Right cardiac atrium (tissue), 5 donors: Measurements from ENCODE around the gene IL1F10. TPM values are rescaled to one million over a fixed set of nuclear protein-coding genes. Genes with fewer than 3 reads are reported as not detected.

Experiments used
- ATAC-seq, 2 donors: fragments of 200-7000 bp; cut with Tn5 transposase; one replicate each; pipeline versions ENCODE4 v1.8.0 to v1.9.1; 2020; ENCODE audit warnings: moderate library complexity in 2 of 2, mild to moderate bottlenecking in 1 of 2
- DNase-seq, 3 donors: peaks; one replicate each; pipeline ENCODE4 v3.0.0-alpha.2; 2020
- H3K27ac ChIP-seq: one replicate; pipeline ENCODE4 v1.5.1; 2013; ENCODE audit warnings: mild to moderate bottlenecking, low read length, control low read depth, moderate library complexity
- H3K27me3 ChIP-seq: one replicate; pipeline ENCODE4 v1.6.1; 2013; ENCODE audit not compliant: control insufficient read depth, insufficient read depth
- H3K4me1 ChIP-seq: one replicate; pipeline ENCODE4 v1.6.1; 2013; ENCODE audit warnings: low read length; ENCODE audit not compliant: control insufficient read depth, insufficient read depth
- H3K4me3 ChIP-seq: one replicate; pipeline ENCODE4 v1.5.1; 2013; ENCODE audit warnings: low read length, control low read depth
- H3K9me3 ChIP-seq: one replicate; pipeline ENCODE4 v1.6.1; 2013; ENCODE audit warnings: low read length; ENCODE audit not compliant: control insufficient read depth
- WGBS: extraction: QIAGEN DNeasy Blood & Tissue Kit; methylation state at CpG from one replicate; pipeline ENCODE4 v1.1.7; 2013; 5-methylcytosine and 5-hydroxymethylcytosine counted together
- intact Hi-C, 4 donors: fragments of 100-400 bp; cut with DNase I; formaldehyde crosslinking; loops; one replicate each; pipeline versions ENCODE4 v1.11.0 to v1.14.0; 2022 to 2023
- polyA plus RNA-seq: library from polyadenylated mRNA; stranded (reverse); fragments of 200-250 nt; gene quantifications from one replicate; pipeline ENCODE4 v1.2.3, GENCODE V29; 2013
- total RNA-seq, 4 donors: library from RNA; stranded (reverse); fragmentation: NEBNext Ultra II Directional; extraction: Animal tissue kit (Norgen Biotek cat#: 25700); gene quantifications; one replicate each; pipeline ENCODE4 v1.2.1, GENCODE V29; 2021
- donor health status: healthy with polysubstance abuse.
- donor health status: DM: no; HTN: yes; CAD: no.
- donor health status: DM: no; HTN: no; CAD: no.
- donor health status: DM: no; HTN: yes; CAD: no; lungs with severe emphysema.
- donor health status: DM: yes; HTN: yes; CAD: no.

The IL1F10 gene
- total and polyA plus RNA-seq, 5 donors: not detected

DNA sequence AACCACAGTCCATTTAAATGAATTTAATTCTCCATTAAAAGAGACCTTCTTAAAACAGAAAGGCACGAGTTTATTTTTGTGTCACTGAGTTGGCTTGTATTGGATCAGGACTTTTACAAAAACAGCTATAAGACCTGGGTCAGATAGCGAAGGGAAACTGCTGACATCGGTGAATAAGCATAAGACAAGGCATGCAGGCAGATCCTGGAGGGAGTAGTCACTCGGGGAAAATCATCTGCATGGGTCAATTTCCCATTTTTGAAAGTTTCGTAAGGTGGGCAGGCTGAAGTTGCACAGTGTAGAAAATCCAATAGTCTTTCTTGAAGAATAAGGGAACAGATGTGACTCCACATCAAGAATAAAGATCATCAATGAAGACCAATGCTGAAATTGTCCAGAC, 28.1 kb upstream of the IL1F10 start:
- no peak overlapping the region for H3K4me3 ChIP-seq
- H3K9me3 ChIP-seq: no peaks in the 10 kb centered on the region
- no peak overlapping the region for H3K27ac ChIP-seq
- DNase-seq: no peak
- no peaks in the 10 kb centered on the region for H3K27me3 ChIP-seq
- intact Hi-C loops: no loop called here
- 46% methylated on average over 5 of the region's 5 CpGs for WGBS
- no peaks in the 10 kb centered on the region for H3K4me1 ChIP-seq
- ATAC-seq: no peak

DNA sequence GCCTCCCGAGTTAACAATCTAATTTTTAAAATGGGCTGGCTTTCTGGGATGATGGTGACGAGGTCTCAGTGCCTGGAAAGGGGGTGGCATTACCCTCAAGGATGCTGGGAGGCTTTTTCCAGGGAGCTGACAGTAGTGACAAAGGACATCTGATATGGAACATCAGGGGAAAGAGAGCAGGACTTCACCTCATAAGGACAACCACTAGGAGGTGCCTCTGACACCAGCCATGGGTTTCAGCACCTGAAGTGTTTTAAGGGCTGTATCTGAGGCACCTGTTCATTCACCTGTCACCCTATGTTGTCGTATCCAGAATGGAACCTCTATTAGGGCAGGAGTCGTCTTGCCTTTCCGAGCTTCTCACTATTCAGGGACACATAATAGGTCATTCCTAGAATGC, 25.9 kb upstream of the IL1F10 start:
- WGBS: 58% methylated on average over 5 of the region's 5 CpGs
- DNase-seq (no peak), ATAC-seq (no peak)
- intact Hi-C loops: no loop called here
- no peaks in the 10 kb centered on the region for H3K4me1 ChIP-seq
- no peak overlapping the region for H3K4me3 ChIP-seq
- no peaks in the 10 kb centered on the region for H3K27me3 ChIP-seq
- H3K9me3 ChIP-seq: no peaks in the 10 kb centered on the region
- no peak overlapping the region for H3K27ac ChIP-seq

DNA sequence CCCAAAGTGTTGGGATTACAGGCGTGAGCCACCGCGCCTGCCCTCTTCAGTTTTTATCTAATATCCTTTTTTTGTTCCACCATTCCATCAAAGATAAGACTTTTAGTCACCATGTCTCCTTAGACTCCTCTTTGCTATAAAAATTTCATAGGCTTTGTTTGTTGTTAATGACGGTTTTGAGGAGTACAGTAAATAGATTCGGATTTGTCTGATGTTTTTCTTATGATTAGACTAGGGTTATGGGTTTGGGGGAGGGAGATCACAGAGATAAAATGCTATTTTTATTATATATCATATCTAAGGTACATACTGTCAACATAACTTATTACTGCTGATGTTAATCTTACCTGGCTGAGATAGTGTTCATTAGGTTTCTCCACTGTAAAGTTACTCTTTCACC, 21.3 kb upstream of the IL1F10 start:
- no peaks in the 10 kb centered on the region for H3K4me1 ChIP-seq
- no peaks in the 10 kb centered on the region for H3K9me3 ChIP-seq
- DNase-seq (no peak), ATAC-seq (no peak)
- no peak overlapping the region for H3K27ac ChIP-seq
- 82% methylated on average over 5 of the region's 5 CpGs for WGBS
- no peak overlapping the region for H3K4me3 ChIP-seq
- intact Hi-C loops: no loop called here
- H3K27me3 ChIP-seq: no peaks in the 10 kb centered on the region

DNA sequence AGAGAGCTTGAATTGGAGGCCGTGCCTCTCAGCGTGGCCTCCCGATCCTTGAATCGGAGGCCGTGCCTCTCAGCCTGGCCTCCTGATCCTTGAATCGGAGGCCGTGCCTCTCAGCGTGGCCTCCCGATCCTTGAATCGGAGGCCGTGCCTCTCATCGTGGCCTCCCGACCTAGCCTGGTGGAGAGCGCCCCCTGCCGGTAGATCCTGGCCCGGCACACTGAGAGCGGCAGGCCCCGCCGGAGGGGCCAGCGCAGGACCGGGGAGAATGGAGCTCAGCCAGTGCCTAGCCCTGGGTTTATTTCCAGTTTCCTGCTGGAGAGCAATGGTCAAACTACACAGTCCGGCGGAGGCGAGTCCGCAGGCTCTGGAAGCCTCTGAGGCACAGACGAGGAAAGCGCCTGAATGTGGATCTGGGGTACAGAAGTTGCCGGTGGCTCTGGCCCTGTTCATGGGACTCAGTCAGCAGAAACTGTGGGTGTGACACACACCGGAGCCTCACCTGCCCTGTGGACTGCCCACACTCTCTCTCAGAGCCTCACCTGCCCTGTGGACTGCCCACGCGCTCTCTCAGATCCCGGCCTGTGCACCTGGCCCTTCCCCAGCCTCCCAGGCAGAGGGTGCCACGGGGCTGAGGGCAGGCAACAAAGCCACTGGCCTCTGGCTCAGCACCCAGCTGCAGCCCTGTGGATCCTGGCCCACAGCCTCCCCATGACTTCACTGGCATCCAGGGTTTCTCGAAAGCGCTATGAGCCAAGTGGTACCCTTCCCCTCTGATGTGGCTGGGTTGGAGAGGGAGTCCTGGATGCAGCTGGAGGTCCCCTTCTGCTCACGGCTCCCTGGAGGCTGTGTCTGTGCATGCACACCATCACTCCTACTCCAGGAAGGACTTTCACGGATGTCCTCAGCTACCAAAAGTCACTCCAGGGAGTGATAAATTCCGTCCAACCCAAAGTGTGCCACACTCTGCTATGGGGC, 16.6 kb upstream of the IL1F10 start:
- Histone ChIP-seq H3K27me3 (no peaks in the 10 kb centered on the region), H3K27ac (no peak overlapping the region), H3K4me3 (no peak overlapping the region), H3K4me1 (no peaks in the 10 kb centered on the region), H3K9me3 (no peaks in the 10 kb centered on the region)
- WGBS: 93% methylated on average over 38 of the region's 38 CpGs
- DNase-seq (peak in 1 of 3 donors; percentile 42), ATAC-seq (no peak)
- intact Hi-C loops: no loop called here

DNA sequence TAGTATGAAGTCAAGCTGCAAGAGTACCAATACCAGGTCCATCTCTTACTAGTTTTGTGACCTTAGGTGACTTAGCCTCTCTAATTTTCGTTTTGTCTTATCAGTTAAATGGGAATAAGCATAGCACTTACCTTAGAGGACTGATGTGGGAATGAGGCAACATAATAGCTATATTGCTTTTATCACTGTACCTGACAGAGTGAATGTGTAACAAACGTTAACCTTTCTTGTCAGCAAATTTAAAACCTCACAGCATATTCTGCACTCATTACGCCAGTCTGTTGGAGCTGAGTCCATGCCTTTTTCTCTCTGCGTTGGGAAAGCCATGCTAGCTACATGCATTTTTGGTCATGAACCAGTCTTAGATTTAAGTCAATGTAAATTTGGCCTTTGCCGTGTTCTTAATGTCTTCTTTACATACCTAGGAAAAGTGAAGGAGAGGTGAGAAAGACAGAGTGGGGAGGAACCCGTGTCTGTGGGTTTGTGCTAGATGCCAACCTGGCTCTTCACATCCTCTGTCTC, 15.3 kb upstream of the IL1F10 start, which contains the start of gene IL36B:
Gene IL36B (minus strand): TSS at position 472 of the 522 bp plus-strand sequence.
- ATAC-seq: no peak
- H3K4me3 ChIP-seq: no peak within 1 kb of the TSS
- WGBS: 69% methylated on average over 6 of the region's 6 CpGs
- H3K27ac ChIP-seq: no peak within 1 kb of the TSS
- H3K27me3 ChIP-seq: no peaks in the 10 kb centered on the region
- no peak for DNase-seq
- H3K9me3 ChIP-seq: no peaks in the 10 kb centered on the region
- no peaks in the 10 kb centered on the region for H3K4me1 ChIP-seq
- intact Hi-C loops: no loop called here

DNA sequence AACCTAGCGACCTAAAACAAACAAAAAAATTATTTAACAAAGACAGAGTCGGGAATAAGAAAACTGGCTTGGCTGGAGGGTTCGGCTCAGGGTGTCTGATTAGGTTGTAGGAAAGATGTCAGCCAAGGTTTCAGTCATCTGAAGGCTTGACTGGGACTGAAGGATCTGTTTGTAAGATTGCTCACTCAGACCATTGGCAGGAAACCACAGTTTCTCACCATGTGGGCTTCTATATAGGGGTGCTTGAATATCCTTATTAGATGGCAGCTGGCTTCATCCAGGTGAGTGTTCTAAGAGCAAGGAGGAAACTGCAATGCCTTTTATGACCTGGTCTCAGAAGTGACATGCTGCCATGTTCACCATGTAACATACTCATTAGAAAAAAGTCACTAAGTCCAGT, 14.1 kb upstream of the IL1F10 start:
- no peaks in the 10 kb centered on the region for H3K4me1 ChIP-seq
- WGBS: 71% methylated on average over 3 of the region's 3 CpGs
- no peaks in the 10 kb centered on the region for H3K9me3 ChIP-seq
- no peak for ATAC-seq
- intact Hi-C loops: no loop called here
- H3K4me3 ChIP-seq: no peak overlapping the region
- no peak overlapping the region for H3K27ac ChIP-seq
- no peaks in the 10 kb centered on the region for H3K27me3 ChIP-seq
- DNase-seq: no peak

DNA sequence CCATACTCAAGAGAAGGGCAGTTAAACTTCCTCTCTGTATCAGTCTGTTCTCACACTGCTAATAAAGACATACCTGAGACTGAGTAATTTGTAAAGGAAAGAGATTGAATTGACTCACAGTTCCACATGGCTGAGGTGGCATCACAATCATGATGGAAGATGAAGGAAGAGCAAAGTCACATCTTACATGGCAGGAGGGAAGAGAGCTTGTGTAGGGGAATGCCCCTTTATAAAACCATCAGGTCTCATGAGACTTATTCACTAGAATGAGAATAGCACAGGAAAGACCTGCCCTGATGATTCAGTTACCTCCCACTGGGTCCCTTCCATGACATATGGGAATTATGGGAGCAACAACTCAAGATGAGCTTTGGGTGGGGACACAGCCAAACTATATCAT, 13.7 kb upstream of the IL1F10 start:
- H3K4me3 ChIP-seq: no peak overlapping the region
- ATAC-seq (no peak), DNase-seq (no peak)
- no peaks in the 10 kb centered on the region for H3K9me3 ChIP-seq
- H3K27ac ChIP-seq: no peak overlapping the region
- no peaks in the 10 kb centered on the region for H3K27me3 ChIP-seq
- no peaks in the 10 kb centered on the region for H3K4me1 ChIP-seq
- intact Hi-C loops: no loop called here

DNA sequence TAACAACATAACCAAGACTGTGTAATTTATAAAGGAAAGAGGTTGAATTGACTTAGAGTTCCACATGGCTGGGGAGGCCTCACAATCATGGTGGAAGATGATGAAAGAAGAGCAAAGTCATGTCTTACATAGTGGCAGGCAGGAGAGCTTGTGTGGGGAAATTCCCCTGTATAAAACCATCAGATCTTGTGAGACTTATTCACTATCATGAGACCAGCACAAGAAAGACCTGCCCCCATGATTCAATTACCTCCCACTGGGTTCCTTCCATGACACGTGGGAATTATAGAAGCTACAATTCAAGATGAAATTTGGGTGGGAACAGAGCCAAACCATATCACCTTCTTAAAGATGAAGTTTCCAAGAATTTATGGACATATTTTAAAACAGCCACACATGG, 11.2 kb upstream of the IL1F10 start:
- Histone ChIP-seq H3K4me3 (no peak overlapping the region), H3K9me3 (no peaks in the 10 kb centered on the region), H3K27ac (no peak overlapping the region), H3K27me3 (no peaks in the 10 kb centered on the region), H3K4me1 (no peaks in the 10 kb centered on the region)
- intact Hi-C loops: no loop called here
- no peak for DNase-seq
- 62% methylated on average over 1 of the region's 1 CpG for WGBS
- ATAC-seq: no peak

DNA sequence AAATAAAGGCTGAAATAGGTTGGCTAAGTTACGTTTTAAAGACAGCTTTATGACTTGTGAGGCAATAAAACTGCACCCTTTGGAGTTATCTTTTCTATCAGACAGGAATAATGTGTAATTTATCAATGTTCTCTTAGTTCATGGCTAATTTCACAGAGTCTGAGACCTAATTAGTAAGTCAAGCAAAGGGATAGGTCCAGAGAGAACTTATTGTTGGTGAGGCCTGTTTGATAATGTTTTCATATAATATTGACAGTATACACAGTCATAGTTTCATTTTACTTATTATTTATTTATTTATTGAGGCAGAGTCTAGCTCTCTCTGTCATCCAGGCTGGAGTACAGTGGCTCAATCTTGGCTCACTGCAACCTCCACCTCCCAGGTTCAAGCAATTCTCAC, 10.7 kb upstream of the IL1F10 start:
- intact Hi-C loops: no loop called here
- H3K4me1 ChIP-seq: no peaks in the 10 kb centered on the region
- H3K27ac ChIP-seq: no peak overlapping the region
- no peaks in the 10 kb centered on the region for H3K9me3 ChIP-seq
- no peaks in the 10 kb centered on the region for H3K27me3 ChIP-seq
- WGBS: 76% methylated on average over 1 of the region's 1 CpG
- no peak overlapping the region for H3K4me3 ChIP-seq
- DNase-seq (no peak), ATAC-seq (no peak)

DNA sequence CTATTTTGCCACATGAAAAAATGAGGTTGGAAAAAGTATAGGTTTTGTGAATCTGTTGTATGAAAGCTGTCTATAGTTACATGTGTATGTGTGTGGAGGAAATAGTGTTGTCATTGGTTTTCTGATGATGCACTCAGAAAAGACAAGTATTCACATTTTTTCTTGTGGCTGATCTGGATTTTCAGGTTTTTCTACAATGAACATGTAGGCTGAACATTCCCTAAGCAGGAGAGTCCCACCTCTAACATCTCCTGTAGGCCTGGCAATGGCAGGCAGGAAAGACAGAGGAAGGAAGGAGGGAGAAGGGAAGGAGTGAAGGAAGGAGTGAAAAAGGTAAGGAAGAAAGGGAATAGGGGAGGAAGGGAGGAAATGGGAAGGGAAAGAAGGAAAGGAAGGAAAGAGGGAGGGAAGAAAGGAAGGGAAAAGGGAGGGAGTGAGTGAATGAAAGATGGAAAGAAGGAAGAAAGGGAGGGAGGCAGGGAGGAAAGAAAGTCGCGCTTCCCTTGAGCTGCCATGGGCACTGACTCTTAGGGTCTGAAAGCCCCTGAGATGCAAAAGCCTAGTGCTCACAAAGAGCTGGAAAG, 9.3 kb upstream of the IL1F10 start:
- intact Hi-C loops: no loop called here
- no peak for ATAC-seq
- Histone ChIP-seq H3K4me3 (no peak overlapping the region), H3K27ac (no peak overlapping the region), H3K4me1 (no peaks in the 10 kb centered on the region), H3K27me3 (no peaks in the 10 kb centered on the region), H3K9me3 (no peaks in the 10 kb centered on the region)
- DNase-seq: no peak
- WGBS: 65% methylated on average over 2 of the region's 2 CpGs
